CD4-positive, CD25-positive, alpha-beta regulatory T cell (primary cell): ENCODE data around the gene TMC6. TPM values are rescaled to one million over a fixed set of nuclear protein-coding genes. Genes with fewer than 3 reads are reported as not detected.
"Not testable (repeated sequence)": the region's sequence is repeated elsewhere in the genome, so short reads cannot be mapped to it uniquely, and the experiment has no call there.

Experiments
- ATAC-seq, 2 donors: fragments of 150-1000 bp; cut with Tn5 transposase; one replicate each; pipeline ENCODE4 v1.10.0; 2021; ENCODE audit warnings: low read depth in 2 of 2, moderate number of reproducible peaks in 2 of 2, moderate library complexity in 1 of 2
- DNase-seq, 3 donors: peaks; one replicate each; pipeline versions ENCODE4 v3.0.0 to v3.0.0-alpha.2; 2012 to 2022; ENCODE audit warnings: mixed read lengths in 1 of 3
- H3K27ac ChIP-seq: one replicate; pipeline ENCODE4 v1.7.0; 2013; ENCODE audit warnings: mild to moderate bottlenecking, low read length; ENCODE audit not compliant: insufficient read depth, poor library complexity, severe bottlenecking
- H3K27me3 ChIP-seq: one replicate; pipeline ENCODE4 v1.7.0; 2013; ENCODE audit warnings: low read length; ENCODE audit not compliant: control insufficient read depth, insufficient read depth
- H3K36me3 ChIP-seq: one replicate; pipeline ENCODE4 v1.7.0; 2013; ENCODE audit warnings: mild to moderate bottlenecking, low read length, moderate library complexity; ENCODE audit not compliant: control insufficient read depth, insufficient read depth
- H3K4me1 ChIP-seq: 2 replicates; pipeline ENCODE4 v1.7.0; 2013; ENCODE audit warnings: mild to moderate bottlenecking, low read length; ENCODE audit not compliant: insufficient read depth, control insufficient read depth, poor library complexity, severe bottlenecking
- H3K4me3 ChIP-seq: one replicate; pipeline ENCODE4 v1.7.0; 2013; ENCODE audit warnings: low read depth, mild to moderate bottlenecking, low read length, moderate library complexity
- H3K9me3 ChIP-seq, 2 experiments: 1 replicate in 1 of 2; 2 replicates in 1 of 2; pipeline ENCODE4 v1.7.0; 2013; ENCODE audit warnings: low read length in 2 of 2, mild to moderate bottlenecking in 1 of 2, moderate library complexity in 1 of 2; ENCODE audit not compliant: control insufficient read depth in 2 of 2
- H3K27ac Mint-ChIP-seq, 3 donors: one replicate each; pipeline ENCODE4 v1.8.0; 2020 to 2022; ENCODE audit warnings: mild to moderate bottlenecking in 3 of 3, mixed read lengths in 3 of 3, moderate library complexity in 2 of 3
- H3K27me3 Mint-ChIP-seq: one replicate; pipeline ENCODE4 v1.8.0; 2022; ENCODE audit warnings: mild to moderate bottlenecking, mixed read lengths
- H3K36me3 Mint-ChIP-seq: one replicate; pipeline ENCODE4 v1.8.0; 2020; ENCODE audit warnings: mixed read lengths
- H3K4me1 Mint-ChIP-seq, 4 donors: one replicate each; pipeline ENCODE4 v1.8.0; 2020 to 2022; ENCODE audit warnings: mixed read lengths in 4 of 4, mild to moderate bottlenecking in 1 of 4
- H3K4me3 Mint-ChIP-seq, 4 donors: one replicate each; pipeline ENCODE4 v1.8.0; 2020 to 2022; ENCODE audit warnings: mild to moderate bottlenecking in 4 of 4, mixed read lengths in 4 of 4, moderate library complexity in 3 of 4
- H3K9me3 Mint-ChIP-seq, 7 donors: one replicate each; pipeline ENCODE4 v1.8.0; 2020 to 2022; ENCODE audit warnings: mixed read lengths in 7 of 7, mild to moderate bottlenecking in 3 of 7, moderate library complexity in 2 of 7
- polyA plus RNA-seq, 4 donors: library from polyadenylated mRNA; unstranded; fragments of 300-500 nt; fragmentation: Illumina TruSeq; gene quantifications; one replicate each; pipeline ENCODE4 v1.2.3, GENCODE V29; 2021
- total RNA-seq: library from RNA; stranded (reverse); gene quantifications from one replicate; pipeline ENCODE4 v1.2.3, GENCODE V29; 2022

The TMC6 gene
- total and polyA plus RNA-seq, 5 donors from 2014 or later, result 160 to 727 (median 234) TPM

GRCh38 chr17:78115803-78116202, 12.8 kb downstream of the TMC6 start:
- H3K36me3 ChIP-seq, result peaks cover 82% of the 10 kb centered on the region
- not testable (repeated sequence) for H3K27me3 ChIP-seq, H3K27ac ChIP-seq, H3K4me3 ChIP-seq, DNase-seq, ATAC-seq, H3K9me3 Mint-ChIP-seq, H3K27ac Mint-ChIP-seq, H3K9me3 ChIP-seq, H3K4me3 Mint-ChIP-seq, H3K27me3 Mint-ChIP-seq
- Mint-ChIP-seq H3K4me1 (peaks cover 0 to 59% (median 30%) of the 10 kb centered on the region in 4 donors), H3K36me3 (peaks cover 27% of the 10 kb centered on the region)
- peaks cover 62% of the 10 kb centered on the region for H3K4me1 ChIP-seq

DNA sequence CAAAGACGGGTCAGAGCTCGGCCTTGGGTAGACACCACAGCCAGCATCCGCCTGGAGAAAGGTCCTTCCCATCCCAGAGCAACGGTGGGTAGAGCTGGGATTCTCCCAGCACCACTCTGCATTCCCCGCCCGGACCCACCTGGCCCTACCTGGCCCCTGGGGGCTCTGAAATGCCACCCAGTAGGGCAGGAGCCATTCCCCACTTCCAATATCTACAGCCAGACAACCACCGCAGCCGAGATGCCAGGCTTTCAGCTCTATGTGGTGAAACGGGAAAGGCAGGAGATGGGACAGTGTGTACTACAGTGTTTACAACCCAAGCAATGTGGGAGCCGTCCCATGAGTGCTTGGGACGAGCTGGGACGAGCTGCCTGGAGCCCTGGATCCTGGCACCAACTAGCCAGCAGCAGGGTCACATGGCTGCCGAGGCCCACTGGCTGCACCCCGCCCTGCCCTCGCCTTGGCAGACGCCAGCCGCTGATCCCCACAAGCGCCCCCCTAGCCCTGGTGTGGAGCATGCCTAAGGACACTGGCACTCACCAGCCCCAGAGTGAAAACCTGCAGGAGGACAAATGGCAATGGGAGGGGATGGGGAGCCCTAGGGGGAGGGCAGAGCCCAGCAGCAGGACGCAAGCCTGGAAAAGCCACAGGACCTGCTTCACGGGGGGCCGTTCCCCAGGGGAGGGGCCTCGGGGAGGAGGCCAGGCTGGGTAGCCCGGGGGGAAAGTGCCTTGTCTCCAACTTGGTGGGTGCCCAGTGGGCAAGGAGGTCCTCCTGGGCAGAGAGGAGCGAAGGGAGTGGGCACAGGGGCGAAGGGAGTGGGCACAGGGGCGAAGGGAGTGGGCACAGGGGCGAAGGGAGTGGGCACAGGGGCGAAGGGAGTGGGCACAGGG, 13.5 kb downstream of the TMC6 start:
- Mint-ChIP-seq H3K4me1 (peaks cover 0 to 57% (median 27%) of the 10 kb centered on the region in 4 donors), H3K9me3 (peaks cover 0 to 3% (median 0%) of the 10 kb centered on the region in 7 donors), H3K36me3 (peaks cover 33% of the 10 kb centered on the region), H3K27me3 (no peaks in the 10 kb centered on the region), H3K27ac (peak overlapping the region in 1 of 3 donors; percentile 98), H3K4me3 (peak overlapping the region in 1 of 4 donors; percentile 74)
- peaks cover 84% of the 10 kb centered on the region for H3K36me3 ChIP-seq
- H3K4me1 ChIP-seq, result peaks cover 55% of the 10 kb centered on the region
- no peak for DNase-seq
- no peak overlapping the region for H3K27ac ChIP-seq
- H3K27me3 ChIP-seq, result no peaks in the 10 kb centered on the region
- no peak overlapping the region for H3K4me3 ChIP-seq
- H3K9me3 ChIP-seq, result no peaks in the 10 kb centered on the region
- ATAC-seq, result no peak

DNA sequence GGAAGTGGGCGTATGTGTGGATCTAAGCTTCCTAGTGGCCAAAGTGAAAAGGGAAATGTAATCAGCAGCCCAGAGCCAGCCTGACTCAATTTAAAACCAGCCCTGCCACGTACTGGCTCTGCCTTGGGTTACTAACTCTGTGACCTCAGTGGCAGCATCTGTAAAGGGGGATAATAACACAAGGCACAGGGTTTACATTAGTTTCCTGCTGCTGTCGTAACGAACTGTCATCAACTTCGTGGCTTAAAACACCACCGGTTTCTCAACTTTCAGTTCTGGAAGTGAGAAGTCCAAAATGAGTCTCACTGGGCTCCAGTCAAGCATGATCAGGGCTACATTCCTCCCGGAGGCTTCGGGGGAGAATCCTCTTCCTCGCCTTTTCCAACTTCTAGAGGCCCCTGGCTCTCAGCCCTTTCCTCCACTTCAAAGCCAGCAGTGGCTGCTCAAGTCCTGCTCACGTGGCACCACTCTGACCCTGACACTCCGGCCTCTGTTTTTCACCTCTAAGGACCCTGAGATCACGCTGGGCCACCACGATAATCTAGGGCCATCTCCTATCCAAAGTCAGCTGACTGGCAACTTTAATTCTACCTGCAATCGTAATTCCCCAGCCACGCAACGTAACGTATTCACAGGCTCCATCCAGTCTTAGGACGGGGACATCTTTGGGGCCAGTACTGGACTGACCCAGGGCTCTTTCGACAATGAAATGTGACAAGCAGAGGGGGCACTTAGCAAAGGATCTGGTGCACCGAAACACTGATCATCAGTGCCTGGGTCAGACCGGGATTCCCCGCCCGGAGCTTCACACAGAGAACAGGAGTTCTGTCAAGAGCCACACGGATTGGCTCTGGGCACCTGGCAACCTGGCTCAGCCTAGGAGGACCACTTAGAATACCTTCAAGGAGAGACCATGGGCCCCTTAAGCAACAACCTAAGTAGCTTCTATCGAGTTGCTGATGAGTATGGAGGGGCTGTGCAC, 14.5 kb downstream of the TMC6 start:
- Mint-ChIP-seq H3K9me3 (peaks cover 0 to 3% (median 0%) of the 10 kb centered on the region in 7 donors), H3K4me1 (peaks cover 0 to 55% (median 27%) of the 10 kb centered on the region in 4 donors), H3K36me3 (peaks cover 38% of the 10 kb centered on the region), H3K4me3 (peak overlapping the region; percentile 55 to 92 (median 65)), H3K27me3 (no peaks in the 10 kb centered on the region), H3K27ac (peak overlapping the region; percentile 84 to 98 (median 88))
- no peaks in the 10 kb centered on the region for H3K27me3 ChIP-seq
- no peak overlapping the region for H3K4me3 ChIP-seq
- H3K4me1 ChIP-seq, result peaks cover 48% of the 10 kb centered on the region
- peak overlapping the region; percentile 62 for H3K27ac ChIP-seq
- peak in 2 of 3 donors; percentile 34 to 57 for DNase-seq
- ATAC-seq, result peak; percentile 22 to 29
- H3K9me3 ChIP-seq, result no peaks in the 10 kb centered on the region
- peaks cover 82% of the 10 kb centered on the region for H3K36me3 ChIP-seq

- H3K4me1 Mint-ChIP-seq, result peaks cover 0 to 52% (median 28%) of the 10 kb centered on the region in 4 donors
- H3K4me1 ChIP-seq, result peaks cover 39% of the 10 kb centered on the region
- ATAC-seq (peak; percentile 70 to 72), DNase-seq (peak; percentile 70 to 74 (median 70))
- H3K4me3 Mint-ChIP-seq, result peak overlapping the region; percentile 44 to 92 (median 70)
- peak overlapping the region; percentile 62 for H3K27ac ChIP-seq
- no peaks in the 10 kb centered on the region for H3K9me3 ChIP-seq
- H3K36me3 ChIP-seq, result peaks cover 78% of the 10 kb centered on the region
- H3K36me3 Mint-ChIP-seq, result peaks cover 42% of the 10 kb centered on the region
- H3K27ac Mint-ChIP-seq, result peak overlapping the region; percentile 87 to 98 (median 88)
- H3K27me3 Mint-ChIP-seq, result no peaks in the 10 kb centered on the region
- no peak overlapping the region for H3K4me3 ChIP-seq
- no peaks in the 10 kb centered on the region for H3K27me3 ChIP-seq
- peaks cover 0 to 3% (median 0%) of the 10 kb centered on the region in 7 donors for H3K9me3 Mint-ChIP-seq
Observed at GRCh38 chr17:78112518-78113471, 15.8 kb downstream of the TMC6 start.

DNA sequence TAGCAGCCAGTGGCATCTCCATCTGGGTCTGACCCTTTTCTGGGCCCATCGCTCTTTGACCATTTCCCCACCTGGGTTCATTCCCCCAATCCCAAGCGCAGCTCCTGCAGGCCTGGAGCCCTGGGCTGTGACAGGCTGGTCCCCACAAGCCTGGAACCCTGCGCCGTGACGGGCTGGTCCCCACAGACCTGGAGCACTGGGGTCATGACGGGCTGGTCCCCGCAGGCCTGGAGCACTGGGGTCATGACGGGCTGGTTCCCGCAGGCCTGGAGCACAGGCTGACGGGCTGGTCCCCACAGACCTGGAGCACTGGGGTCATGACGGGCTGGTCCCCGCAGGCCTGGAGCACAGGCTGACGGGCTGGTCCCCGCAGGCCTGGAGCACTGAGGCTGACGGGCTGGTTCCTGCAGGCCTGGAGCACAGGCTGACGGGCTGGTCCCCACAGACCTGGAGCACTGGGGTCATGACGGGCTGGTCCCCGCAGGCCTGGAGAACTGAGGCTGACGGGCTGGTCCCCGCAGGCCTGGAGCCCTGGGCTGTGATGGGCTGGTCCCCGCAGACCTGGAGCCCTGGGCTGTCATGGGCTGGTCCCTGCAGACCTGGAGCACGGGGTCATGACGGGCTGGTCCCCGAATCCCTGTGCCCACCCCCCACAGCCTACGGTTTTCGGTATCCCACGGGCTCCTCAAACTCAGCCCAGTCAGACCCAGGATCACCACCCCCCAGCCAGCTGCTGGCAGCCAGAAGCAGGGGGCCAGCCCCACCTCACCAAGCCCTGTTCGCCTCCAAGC, 16.6 kb downstream of the TMC6 start:
- ATAC-seq (no peak), DNase-seq (no peak)
- H3K27ac ChIP-seq, result peak overlapping the region; percentile 62
- H3K4me1 ChIP-seq, result peaks cover 31% of the 10 kb centered on the region
- Mint-ChIP-seq H3K9me3 (peaks cover 0 to 3% (median 0%) of the 10 kb centered on the region in 7 donors), H3K27ac (peak overlapping the region in 1 of 3 donors; percentile 88), H3K27me3 (no peaks in the 10 kb centered on the region), H3K4me1 (peaks cover 0 to 58% (median 30%) of the 10 kb centered on the region in 4 donors), H3K36me3 (peaks cover 48% of the 10 kb centered on the region), H3K4me3 (no peak overlapping the region)
- H3K9me3 ChIP-seq, result no peaks in the 10 kb centered on the region
- no peak overlapping the region for H3K4me3 ChIP-seq
- H3K36me3 ChIP-seq, result peaks cover 70% of the 10 kb centered on the region
- no peaks in the 10 kb centered on the region for H3K27me3 ChIP-seq

DNA sequence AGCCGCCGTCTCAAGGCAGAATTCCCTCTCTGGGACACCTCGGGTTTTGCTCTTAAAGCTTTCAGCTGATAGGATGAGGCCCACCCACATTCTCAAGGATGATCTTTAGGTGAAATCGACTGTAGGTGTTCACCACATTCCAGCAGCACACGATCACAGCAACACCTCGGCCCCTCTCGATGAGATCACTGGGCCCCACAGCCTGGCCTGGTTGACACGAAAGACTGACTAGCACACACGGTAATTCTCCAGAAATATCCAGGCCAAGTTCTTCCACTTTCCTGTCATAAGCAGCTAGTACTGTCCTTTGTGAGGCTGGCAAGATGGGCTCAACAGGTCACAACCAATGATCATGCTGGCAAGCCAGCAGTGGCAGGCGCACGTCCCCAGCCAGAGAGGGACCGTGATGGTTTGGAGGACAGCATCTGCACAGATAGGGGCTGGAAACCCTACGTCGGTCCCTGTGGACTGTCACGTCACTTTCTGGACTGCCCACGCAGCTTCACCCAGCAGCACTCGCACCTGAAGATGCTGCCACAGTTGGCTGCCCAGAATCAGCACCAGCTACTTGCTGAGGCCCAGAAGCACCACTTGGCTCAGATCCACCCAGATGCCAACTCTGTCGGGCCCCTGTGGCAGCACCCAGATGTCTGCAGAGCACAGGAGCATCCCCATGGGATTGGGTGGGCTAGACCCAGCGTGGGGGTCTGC, 17.4 kb downstream of the TMC6 start:
- Histone ChIP-seq H3K27ac (no peak overlapping the region), H3K9me3 (no peaks in the 10 kb centered on the region), H3K27me3 (no peaks in the 10 kb centered on the region), H3K36me3 (peaks cover 62% of the 10 kb centered on the region), H3K4me1 (peaks cover 28% of the 10 kb centered on the region), H3K4me3 (no peak overlapping the region)
- ATAC-seq (no peak), DNase-seq (no peak)
- Mint-ChIP-seq H3K27ac (peak overlapping the region in 1 of 3 donors; percentile 23), H3K4me1 (peaks cover 0 to 57% (median 30%) of the 10 kb centered on the region in 4 donors), H3K27me3 (no peaks in the 10 kb centered on the region), H3K4me3 (peak overlapping the region in 1 of 4 donors; percentile 83), H3K36me3 (peaks cover 47% of the 10 kb centered on the region), H3K9me3 (peaks cover 0 to 3% (median 0%) of the 10 kb centered on the region in 7 donors)
